GM12874 (cell line): Measurements from ENCODE around the gene CRB1.

Experiments used
- TF ChIP-seq, protein P1 (sequence below): IDR thresholded peaks from 2 replicates; pipeline ENCODE4 v1.5.1; 2011; ENCODE audit warnings: low read depth, mild to moderate bottlenecking, control low read depth, low read length, moderate library complexity; ENCODE audit not compliant: insufficient read depth

Gene CRB1

DNA sequence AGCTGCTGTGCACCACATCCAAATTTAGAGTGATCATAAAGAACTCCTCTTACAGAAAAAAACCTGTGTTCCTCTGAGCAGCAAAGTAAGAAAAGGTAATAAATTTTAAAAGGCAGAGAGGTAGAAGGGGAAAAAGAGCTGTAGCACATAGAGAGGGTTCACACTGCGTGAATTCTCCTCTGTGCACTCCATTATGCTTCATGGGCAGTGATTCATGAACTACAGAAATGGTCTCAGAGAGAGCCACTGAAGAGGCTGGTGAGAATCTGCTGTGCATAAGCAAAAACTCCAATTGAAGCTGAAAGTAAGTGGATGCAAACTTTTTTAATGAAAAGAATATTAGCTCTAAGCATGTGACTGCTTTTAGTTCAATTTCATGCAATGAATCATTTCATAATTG lies 65.0 kb downstream of the CRB1 start:
- TF ChIP-seq, protein P1, sequence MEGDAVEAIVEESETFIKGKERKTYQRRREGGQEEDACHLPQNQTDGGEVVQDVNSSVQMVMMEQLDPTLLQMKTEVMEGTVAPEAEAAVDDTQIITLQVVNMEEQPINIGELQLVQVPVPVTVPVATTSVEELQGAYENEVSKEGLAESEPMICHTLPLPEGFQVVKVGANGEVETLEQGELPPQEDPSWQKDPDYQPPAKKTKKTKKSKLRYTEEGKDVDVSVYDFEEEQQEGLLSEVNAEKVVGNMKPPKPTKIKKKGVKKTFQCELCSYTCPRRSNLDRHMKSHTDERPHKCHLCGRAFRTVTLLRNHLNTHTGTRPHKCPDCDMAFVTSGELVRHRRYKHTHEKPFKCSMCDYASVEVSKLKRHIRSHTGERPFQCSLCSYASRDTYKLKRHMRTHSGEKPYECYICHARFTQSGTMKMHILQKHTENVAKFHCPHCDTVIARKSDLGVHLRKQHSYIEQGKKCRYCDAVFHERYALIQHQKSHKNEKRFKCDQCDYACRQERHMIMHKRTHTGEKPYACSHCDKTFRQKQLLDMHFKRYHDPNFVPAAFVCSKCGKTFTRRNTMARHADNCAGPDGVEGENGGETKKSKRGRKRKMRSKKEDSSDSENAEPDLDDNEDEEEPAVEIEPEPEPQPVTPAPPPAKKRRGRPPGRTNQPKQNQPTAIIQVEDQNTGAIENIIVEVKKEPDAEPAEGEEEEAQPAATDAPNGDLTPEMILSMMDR: no peak

DNA sequence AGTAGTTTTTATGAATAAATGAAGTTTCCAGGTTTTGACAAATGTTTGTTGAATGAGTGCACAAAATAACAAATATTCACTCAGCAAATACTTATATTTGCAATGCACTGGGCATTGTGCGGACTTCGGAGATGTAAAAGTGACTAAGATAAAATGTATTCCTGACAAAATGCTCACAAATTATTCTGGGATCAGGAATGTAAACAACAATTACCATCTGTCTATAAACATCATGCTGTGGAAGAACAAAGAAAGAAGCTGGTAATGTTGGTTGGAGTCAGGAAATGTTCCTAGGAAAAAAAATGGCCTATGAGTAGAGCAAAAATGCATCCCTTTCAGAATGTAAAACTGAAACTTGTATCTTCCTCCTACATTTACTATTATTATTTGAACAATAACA lies 68.5 kb downstream of the CRB1 start:
- TF ChIP-seq, protein P1: no peak

DNA sequence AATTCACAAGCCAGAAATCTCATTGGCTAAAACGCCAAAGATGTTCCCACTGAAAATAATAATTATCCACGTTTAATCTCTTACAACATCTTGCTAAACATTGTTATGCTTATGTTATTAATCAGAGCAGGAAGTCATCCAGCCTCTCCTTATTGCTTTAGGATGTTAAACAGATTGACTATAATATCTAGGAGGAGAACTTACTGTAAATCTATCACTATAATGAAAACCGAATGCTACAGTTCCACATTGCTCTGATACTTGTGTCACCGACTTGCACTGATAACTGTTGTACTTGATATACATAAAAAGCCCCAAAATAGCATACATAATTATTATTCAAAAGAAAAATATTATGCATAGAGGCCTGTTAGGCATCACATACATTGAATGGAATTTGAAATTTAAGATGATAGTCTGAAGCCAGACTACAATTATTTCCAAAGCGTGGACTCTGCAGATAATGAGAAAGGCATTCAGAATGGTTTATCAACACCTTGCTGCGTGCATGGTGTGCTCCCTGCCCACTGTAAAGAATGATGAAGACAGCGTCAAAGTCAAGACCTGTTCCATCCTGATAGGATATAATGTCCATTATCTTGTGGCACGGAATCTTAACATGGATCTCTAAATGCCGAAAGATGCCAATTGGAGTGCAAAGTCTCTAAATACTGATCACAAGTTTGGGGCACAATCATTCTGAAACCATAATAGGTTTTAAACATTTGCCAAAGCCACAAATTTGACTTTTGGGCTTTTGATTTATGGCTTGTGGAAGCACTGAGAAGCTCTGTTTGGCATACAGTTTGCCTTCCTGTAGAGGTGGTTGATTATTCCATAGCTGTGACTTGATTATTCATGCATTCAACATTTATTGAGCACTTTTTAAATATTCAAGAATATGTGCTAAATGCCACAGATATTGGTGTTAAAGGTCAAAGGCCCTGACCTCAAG lies 71.3 kb downstream of the CRB1 start:
- TF ChIP-seq, protein P1: no peak

DNA sequence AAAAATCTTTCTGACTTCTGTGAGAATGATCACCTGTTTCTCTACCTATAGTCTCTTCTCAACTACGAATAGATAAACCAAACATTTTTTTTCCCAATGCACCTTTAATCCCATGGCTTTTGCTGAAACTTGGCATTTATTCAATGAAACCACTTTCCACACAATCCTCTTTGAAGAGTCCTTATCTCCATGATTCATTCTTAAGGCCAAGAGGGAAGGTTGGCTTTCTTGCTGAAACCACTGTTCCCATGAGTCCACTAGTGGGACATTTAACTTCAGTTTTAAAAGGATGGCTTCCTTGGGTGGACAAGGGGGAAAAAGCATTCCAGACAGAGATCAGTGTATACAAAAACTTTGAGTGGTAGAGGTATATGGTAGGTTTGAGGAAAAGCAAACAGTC lies 73.6 kb downstream of the CRB1 start:
- TF ChIP-seq, protein P1: no peak

DNA sequence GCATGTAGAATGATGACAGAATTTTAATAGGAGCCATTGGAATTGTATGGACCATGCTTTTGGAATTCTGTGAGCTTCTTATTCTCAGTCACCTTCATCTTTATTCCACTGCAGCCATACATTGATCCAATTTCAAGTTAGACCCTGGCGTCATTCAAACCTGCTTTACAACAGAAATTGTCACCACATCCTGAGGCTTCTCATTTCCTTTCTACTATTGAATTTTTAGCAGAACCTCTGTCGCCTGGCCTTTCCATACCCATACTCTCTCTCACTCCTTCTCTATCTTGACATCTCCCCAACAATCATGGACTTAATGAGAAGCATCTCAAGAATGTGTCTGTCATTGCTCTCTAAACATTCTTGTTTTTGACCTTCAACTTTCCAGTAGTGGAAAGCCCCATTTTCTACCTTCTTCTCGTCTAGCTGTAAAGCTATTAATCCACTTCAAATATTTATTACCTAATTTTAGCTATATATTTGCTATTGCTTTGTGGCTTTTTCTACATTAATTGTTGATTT lies 74.1 kb downstream of the CRB1 start:
- TF ChIP-seq, protein P1: no peak

DNA sequence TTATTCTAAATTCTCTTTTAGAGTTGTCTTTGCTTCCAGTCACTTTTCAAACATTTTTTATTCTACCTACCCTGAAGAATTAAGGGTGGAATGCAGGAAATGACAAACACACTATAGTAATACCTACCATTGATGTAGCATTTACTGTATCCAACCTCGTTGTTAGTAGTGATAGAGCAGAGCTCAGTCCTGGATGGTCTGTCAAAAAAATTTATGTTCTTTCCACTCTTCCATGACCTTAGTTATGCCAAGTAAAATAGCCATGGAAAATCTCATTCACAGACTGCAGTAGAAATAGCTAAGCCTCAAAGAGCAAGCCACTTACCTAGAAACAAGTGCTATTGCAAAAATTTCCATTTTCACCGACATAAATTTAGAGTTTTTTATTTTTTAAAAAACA lies 74.6 kb downstream of the CRB1 start:
- TF ChIP-seq, protein P1: no peak

DNA sequence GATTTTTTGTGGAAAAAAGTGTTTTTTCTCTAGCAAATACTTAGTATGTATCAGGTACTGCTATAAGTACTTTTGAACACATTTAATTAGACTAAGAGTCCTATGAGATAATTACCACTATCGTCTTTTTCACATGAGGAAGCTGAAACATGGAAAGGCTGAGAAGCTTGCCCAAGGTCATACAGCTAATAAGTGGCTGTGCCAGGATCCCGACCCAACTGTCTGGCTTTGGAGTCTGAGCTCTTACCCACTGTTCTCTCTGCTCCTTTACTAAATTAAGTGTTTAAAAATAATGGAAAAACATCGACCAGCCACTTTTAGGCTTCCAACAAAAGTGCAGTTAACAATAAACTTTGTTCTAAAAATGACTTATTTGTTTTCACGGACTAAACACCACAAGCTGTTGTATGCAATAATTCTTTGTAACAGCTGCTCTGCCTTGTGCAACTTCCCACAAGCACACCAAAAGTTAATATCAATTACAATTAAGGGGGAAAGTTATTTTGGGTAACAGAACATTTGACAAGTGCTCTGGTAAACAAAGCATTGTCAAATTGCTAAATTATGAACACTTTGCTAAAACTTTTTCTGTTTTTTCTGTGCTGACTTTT lies 75.7 kb downstream of the CRB1 start:
- TF ChIP-seq, protein P1: no peak
